ENCODE results near the gene PZP.

PZP gene

DNA sequence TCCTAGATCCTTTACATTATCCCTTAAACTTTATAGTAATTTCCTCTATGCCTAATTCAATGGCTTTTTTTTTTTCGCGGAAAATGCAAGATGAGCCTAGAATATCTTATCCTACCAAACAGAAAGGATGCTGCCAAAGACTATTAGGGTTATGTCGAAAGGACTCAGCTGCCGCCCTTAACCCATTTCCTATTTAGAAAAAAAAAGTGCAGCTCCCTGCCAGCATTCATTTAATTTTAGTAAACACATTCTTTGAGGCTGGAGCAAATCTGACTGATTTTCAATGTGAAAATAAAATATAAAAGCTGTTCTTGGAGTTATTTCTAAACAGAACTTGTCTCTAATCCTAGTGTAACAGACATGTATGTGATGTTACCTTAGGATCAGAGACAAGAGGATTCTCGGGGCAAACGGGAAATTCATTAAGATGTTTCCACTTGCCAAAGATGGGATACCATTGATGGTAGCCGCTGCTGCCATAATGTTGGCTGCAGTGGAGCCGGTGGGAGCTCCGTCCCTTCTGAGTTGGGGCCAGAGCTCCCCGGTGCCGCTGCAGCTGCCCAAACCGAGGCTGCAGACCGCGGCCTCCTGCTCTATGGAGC, 84.3 kb downstream of the PZP start:
- no peaks in the 10 kb centered on the region for H3K27me3 ChIP-seq (ENCODE audit: control insufficient read depth, insufficient read depth, low read length)
- TF ChIP-seq, protein P1, sequence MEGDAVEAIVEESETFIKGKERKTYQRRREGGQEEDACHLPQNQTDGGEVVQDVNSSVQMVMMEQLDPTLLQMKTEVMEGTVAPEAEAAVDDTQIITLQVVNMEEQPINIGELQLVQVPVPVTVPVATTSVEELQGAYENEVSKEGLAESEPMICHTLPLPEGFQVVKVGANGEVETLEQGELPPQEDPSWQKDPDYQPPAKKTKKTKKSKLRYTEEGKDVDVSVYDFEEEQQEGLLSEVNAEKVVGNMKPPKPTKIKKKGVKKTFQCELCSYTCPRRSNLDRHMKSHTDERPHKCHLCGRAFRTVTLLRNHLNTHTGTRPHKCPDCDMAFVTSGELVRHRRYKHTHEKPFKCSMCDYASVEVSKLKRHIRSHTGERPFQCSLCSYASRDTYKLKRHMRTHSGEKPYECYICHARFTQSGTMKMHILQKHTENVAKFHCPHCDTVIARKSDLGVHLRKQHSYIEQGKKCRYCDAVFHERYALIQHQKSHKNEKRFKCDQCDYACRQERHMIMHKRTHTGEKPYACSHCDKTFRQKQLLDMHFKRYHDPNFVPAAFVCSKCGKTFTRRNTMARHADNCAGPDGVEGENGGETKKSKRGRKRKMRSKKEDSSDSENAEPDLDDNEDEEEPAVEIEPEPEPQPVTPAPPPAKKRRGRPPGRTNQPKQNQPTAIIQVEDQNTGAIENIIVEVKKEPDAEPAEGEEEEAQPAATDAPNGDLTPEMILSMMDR (IDR thresholded peaks at IDR 0.05) = no peak
- no peak overlapping the region for H3K4me3 ChIP-seq (ENCODE audit: low read depth, low read length)
- peak overlapping the region; percentile 29 for H2AFZ ChIP-seq
- no peaks in the 10 kb centered on the region for H3K9me3 ChIP-seq (ENCODE audit: control insufficient read depth, low read length)
- peak overlapping the region; percentile 20 for H3K27ac ChIP-seq
- no peak overlapping the region for H3K9ac ChIP-seq
- H3K79me2 ChIP-seq = no peaks in the 10 kb centered on the region
- H3K4me1 ChIP-seq = no peaks in the 10 kb centered on the region
- no peaks in the 10 kb centered on the region for H3K36me3 ChIP-seq (ENCODE audit: control insufficient read depth, insufficient read depth, low read length)
- peak overlapping the region; percentile 40 for H3K4me2 ChIP-seq (ENCODE audit: low read length)

DNA sequence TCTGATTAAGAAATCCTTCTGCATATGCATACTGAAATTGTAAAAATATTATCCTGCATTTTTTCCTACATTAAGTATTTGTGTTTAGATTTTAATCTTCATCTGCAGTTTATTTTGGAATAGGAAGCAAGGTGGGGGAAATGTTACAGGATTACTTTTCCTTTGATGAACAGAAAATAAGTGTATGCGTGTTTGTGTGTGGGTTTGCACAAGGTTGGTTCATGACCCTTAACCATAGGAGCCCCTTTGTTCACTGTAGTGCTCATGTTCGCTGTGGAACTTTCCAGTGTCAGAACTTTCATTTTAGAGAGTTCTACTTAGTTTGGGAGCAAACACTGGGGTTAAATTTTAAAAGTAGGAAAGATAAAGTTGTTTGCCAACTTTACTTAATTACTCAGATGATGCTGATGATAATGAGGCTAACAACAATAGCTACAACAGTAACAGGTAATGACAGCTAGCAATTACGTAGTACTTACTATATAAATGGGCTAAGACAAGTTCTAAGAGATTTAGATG, 86.0 kb downstream of the PZP start:
- H3K9me3 ChIP-seq (ENCODE audit: control insufficient read depth, low read length) = no peaks in the 10 kb centered on the region
- TF ChIP-seq, protein P1 (IDR thresholded peaks at IDR 0.05) = no peak
- H3K9ac ChIP-seq = no peak overlapping the region
- no peaks in the 10 kb centered on the region for H3K36me3 ChIP-seq (ENCODE audit: control insufficient read depth, insufficient read depth, low read length)
- no peak overlapping the region for H3K27ac ChIP-seq
- no peaks in the 10 kb centered on the region for H3K79me2 ChIP-seq
- H2AFZ ChIP-seq = no peak overlapping the region
- H3K27me3 ChIP-seq (ENCODE audit: control insufficient read depth, insufficient read depth, low read length) = no peaks in the 10 kb centered on the region
- no peaks in the 10 kb centered on the region for H3K4me1 ChIP-seq
- H3K4me3 ChIP-seq (ENCODE audit: low read depth, low read length) = no peak overlapping the region
- no peak overlapping the region for H3K4me2 ChIP-seq (ENCODE audit: low read length)

DNA sequence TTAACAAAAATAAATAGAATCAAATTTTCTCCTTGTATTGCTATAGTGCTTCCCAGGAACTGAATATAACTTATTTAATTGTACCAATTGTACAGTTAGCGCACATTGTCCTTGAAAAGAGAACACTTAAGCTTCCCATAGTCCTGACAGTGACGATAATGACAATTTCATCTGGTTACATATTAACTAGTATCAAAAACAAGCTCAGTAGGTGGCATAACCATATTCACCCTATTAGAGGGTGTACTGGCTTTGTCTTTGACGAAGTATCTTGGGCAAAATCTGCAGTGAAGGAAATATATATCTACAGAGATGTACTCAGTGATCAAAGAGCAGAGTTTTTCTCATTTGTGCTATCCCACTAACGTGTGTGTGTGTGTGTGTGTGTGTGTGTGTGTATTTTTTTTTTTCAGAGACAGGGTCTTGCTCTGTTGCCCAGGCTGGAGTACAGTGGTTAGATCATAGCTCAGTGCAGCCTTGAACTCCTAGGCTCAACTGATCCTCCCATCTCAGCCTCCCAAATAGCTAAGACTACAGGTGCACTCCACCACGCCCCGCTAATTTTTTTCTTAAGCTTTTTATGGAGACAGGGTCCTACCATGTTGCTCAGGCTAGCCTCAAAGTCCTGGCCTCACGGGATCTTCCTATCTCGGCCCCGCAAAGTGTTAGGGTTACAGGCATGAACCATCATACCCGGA, 87.6 kb downstream of the PZP start:
- Histone ChIP-seq H2AFZ (no peak overlapping the region), H3K27ac (no peak overlapping the region), H3K79me2 (no peaks in the 10 kb centered on the region), H3K27me3 (ENCODE audit: control insufficient read depth, insufficient read depth, low read length) (no peaks in the 10 kb centered on the region), H3K9me3 (ENCODE audit: control insufficient read depth, low read length) (no peaks in the 10 kb centered on the region), H3K4me3 (ENCODE audit: low read depth, low read length) (no peak overlapping the region), H3K4me2 (ENCODE audit: low read length) (no peak overlapping the region), H3K4me1 (no peaks in the 10 kb centered on the region), H3K9ac (no peak overlapping the region), H3K36me3 (ENCODE audit: control insufficient read depth, insufficient read depth, low read length) (no peaks in the 10 kb centered on the region)
- TF ChIP-seq, protein P1 (IDR thresholded peaks at IDR 0.05) = no peak

DNA sequence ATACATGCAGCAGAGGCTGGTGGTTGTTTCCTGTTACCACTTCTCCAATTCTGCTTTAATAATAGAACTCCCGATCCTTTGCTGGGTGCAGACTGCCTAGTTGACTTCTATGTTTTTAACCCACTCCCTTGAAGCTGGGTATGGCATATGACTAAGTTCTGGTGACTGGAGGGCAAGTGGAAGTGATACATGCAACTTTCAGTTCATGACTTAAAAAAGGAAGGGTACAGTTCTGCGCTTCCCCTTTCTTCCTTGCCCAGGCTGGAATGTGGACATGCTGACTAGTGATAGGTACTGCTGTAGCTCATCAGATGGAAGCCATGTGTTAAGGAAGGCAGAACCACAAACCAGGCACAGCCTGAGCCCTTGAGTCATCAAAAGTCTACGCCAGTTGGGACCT, 90.0 kb downstream of the PZP start:
- Histone ChIP-seq H3K9me3 (ENCODE audit: control insufficient read depth, low read length) (no peaks in the 10 kb centered on the region), H3K4me2 (ENCODE audit: low read length) (no peak overlapping the region), H3K4me3 (ENCODE audit: low read depth, low read length) (no peak overlapping the region), H3K27ac (no peak overlapping the region), H3K79me2 (no peaks in the 10 kb centered on the region), H3K27me3 (ENCODE audit: control insufficient read depth, insufficient read depth, low read length) (no peaks in the 10 kb centered on the region), H3K9ac (no peak overlapping the region), H3K36me3 (ENCODE audit: control insufficient read depth, insufficient read depth, low read length) (no peaks in the 10 kb centered on the region), H2AFZ (no peak overlapping the region), H3K4me1 (no peaks in the 10 kb centered on the region)
- TF ChIP-seq, protein P1 (IDR thresholded peaks at IDR 0.05) = no peak

All from parathyroid adenoma (tissue), 2 donors.